Astrocyte of the cerebellum (primary cell): ENCODE data around the gene HEXD.

Experiments used
- DNase-seq: peaks from one replicate; pipeline ENCODE4 v3.0.0-alpha.2; 2011; ENCODE audit warnings: low read depth
- H3K4me3 ChIP-seq: 2 replicates; pipeline ENCODE4 v1.5.1; 2011; ENCODE audit warnings: mild to moderate bottlenecking, low read depth, low read length, moderate library complexity
- CTCF ChIP-seq: IDR thresholded peaks from 2 replicates; pipeline ENCODE4 v1.5.1; 2012; ENCODE audit warnings: low read length, low read depth, moderate library complexity, mild to moderate bottlenecking; ENCODE audit errors: missing control alignments
- in situ Hi-C: cut with HindIII; loops from 2 replicates; pipeline ENCODE4 v1.10.0; 2017; ENCODE audit warnings: low sequenced_read_pairs

Gene HEXD

GRCh38 chr17:82388223-82388921 is 29.8 kb upstream of the HEXD start:
- no peak for DNase-seq
- in situ Hi-C loops, result no loop called here
- no peak overlapping the region for H3K4me3 ChIP-seq
- TF ChIP-seq CTCF, result no peak

- in situ Hi-C loops, result no loop called here
- TF ChIP-seq CTCF, result no peak
Measured at GRCh38 chr17:82388922-82389283, 29.2 kb upstream of the HEXD start.

GRCh38 chr17:82389379-82389778 is 28.8 kb upstream of the HEXD start:
- no peak for DNase-seq
- in situ Hi-C loops, result no loop called here
- TF ChIP-seq CTCF, result no peak
- H3K4me3 ChIP-seq, result no peak overlapping the region

More at GRCh38 chr17:82388922-82389283, 29.2 kb upstream of the HEXD start:
- DNase-seq, result no peak
- no peak overlapping the region for H3K4me3 ChIP-seq

GRCh38 chr17:82390015-82390859 is 27.9 kb upstream of the HEXD start:
- TF ChIP-seq CTCF, result no peak
- in situ Hi-C loops, result no loop called here
- H3K4me3 ChIP-seq, result no peak overlapping the region
- DNase-seq, result no peak

- no peak for TF ChIP-seq CTCF
- in situ Hi-C loops, result no loop called here
- H3K4me3 ChIP-seq, result no peak overlapping the region
- no peak for DNase-seq
Measured at GRCh38 chr17:82390860-82391435, 27.2 kb upstream of the HEXD start.

- DNase-seq, result no peak
- in situ Hi-C loops, result no loop called here
- TF ChIP-seq CTCF, result no peak
- H3K4me3 ChIP-seq, result no peak overlapping the region
Measured at GRCh38 chr17:82391496-82392066, 26.6 kb upstream of the HEXD start.
